Measurements from ENCODE around the gene YAE1.

DNA sequence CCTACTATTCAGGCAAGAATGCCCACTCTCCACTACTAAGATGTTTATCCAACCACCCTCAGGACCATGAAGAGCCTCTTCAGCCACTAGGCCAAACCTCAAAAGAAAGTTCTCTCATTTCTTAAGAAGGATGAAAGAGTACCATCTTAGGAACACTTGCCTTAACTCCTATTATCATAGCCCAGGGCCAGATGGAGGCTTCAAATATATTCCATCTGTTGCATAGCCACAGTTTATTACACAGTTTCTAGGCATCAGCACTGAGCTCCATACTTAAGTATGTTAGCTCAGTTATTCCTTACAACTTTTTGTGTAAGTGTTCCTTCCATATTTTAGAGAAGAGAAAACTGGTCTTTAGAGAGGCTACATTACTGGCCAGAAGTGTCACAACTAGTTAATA is 37.4 kb upstream of the YAE1 start:
- TF ChIP-seq EZH2 (IDR thresholded peaks at IDR 0.05; ENCODE audit: borderline replicate concordance, insufficient read depth, low read depth, low read length, poor library complexity, severe bottlenecking), result no peak
- no peak for TF ChIP-seq CTCF (IDR thresholded peaks at IDR 0.05)
